ENCODE data around the gene VWA7.
"Not testable (repeated sequence)": the region's sequence is repeated elsewhere in the genome, so short reads cannot be mapped to it uniquely, and the experiment has no call there.

Gene VWA7, protein sequence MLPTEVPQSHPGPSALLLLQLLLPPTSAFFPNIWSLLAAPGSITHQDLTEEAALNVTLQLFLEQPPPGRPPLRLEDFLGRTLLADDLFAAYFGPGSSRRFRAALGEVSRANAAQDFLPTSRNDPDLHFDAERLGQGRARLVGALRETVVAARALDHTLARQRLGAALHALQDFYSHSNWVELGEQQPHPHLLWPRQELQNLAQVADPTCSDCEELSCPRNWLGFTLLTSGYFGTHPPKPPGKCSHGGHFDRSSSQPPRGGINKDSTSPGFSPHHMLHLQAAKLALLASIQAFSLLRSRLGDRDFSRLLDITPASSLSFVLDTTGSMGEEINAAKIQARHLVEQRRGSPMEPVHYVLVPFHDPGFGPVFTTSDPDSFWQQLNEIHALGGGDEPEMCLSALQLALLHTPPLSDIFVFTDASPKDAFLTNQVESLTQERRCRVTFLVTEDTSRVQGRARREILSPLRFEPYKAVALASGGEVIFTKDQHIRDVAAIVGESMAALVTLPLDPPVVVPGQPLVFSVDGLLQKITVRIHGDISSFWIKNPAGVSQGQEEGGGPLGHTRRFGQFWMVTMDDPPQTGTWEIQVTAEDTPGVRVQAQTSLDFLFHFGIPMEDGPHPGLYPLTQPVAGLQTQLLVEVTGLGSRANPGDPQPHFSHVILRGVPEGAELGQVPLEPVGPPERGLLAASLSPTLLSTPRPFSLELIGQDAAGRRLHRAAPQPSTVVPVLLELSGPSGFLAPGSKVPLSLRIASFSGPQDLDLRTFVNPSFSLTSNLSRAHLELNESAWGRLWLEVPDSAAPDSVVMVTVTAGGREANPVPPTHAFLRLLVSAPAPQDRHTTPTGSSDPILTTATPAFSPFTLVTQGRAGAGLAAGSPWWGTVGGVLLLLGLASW

DNA sequence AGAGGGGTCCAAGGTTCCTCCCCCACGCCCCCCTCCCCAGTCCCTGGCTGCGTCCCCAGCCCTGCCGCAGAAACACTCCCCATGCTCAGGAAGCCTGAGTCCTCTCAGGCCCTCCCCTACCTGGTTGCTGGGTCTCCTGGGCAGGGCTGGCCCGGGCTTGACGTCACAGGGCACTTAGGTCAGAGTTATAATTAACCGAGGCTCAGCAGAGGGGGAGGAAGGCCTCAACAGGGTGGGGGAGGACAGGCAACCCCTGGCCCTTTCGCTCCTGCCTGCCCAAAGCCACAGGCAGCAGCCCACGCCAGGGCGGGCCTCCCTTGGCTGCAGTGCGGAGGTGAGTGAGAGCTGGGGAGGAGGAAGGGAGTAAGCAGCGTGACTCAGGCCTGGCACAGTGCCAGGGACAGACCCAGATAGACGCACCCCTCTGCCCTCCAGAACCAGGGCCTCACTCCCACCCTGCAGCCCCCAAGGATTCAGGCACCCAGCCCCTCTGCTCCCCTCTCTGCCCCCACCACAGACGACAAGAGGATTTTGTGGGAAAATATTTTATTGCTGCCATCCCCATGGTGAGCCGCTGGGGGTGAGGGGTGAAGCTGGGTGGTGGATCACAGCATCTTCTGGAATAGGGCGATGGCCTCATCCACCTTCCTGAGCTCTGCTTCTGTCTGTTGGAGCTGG, at the start of gene VWA7:
Gene VWA7, minus strand, starts transcription at position 340 of the 678 bp plus-strand sequence. CDS start 549 bp downstream, outside the sequence.
- no peak within 1 kb of the TSS for H3K4me3 ChIP-seq (ENCODE audit: low read depth, low read length)
- peak; percentile 96 for DNase-seq (ENCODE audit: low read depth)
- TF ChIP-seq MYC (IDR thresholded peaks at IDR 0.05; ENCODE audit: low read depth, low read length) (0 out of 2 replicates have a peak, but pooled peaks have one; percentile 10), MAX (IDR thresholded peaks at IDR 0.05; ENCODE audit: low read depth, low read length) (peak; percentile 71)
- TF ChIP-seq, protein P1, sequence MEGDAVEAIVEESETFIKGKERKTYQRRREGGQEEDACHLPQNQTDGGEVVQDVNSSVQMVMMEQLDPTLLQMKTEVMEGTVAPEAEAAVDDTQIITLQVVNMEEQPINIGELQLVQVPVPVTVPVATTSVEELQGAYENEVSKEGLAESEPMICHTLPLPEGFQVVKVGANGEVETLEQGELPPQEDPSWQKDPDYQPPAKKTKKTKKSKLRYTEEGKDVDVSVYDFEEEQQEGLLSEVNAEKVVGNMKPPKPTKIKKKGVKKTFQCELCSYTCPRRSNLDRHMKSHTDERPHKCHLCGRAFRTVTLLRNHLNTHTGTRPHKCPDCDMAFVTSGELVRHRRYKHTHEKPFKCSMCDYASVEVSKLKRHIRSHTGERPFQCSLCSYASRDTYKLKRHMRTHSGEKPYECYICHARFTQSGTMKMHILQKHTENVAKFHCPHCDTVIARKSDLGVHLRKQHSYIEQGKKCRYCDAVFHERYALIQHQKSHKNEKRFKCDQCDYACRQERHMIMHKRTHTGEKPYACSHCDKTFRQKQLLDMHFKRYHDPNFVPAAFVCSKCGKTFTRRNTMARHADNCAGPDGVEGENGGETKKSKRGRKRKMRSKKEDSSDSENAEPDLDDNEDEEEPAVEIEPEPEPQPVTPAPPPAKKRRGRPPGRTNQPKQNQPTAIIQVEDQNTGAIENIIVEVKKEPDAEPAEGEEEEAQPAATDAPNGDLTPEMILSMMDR (IDR thresholded peaks at IDR 0.05; ENCODE audit: low read depth, low read length), result no peak

- DNase-seq (ENCODE audit: low read depth), result peak; percentile 86
- TF ChIP-seq MYC (IDR thresholded peaks at IDR 0.05; ENCODE audit: low read depth, low read length) (peak; percentile 71), POLR2A (IDR thresholded peaks at IDR 0.05; ENCODE audit: extremely low read depth, insufficient read length) (peak; percentile 23), MAX (IDR thresholded peaks at IDR 0.05; ENCODE audit: low read depth, low read length) (peak; percentile 51; the same call in 1 of the 2 replicates)
- TF ChIP-seq, protein P1 (IDR thresholded peaks at IDR 0.05; ENCODE audit: low read depth, low read length), result no peak
- peak overlapping the region; percentile 78 for H3K4me3 ChIP-seq (ENCODE audit: low read depth, low read length)
Observed at GRCh38 chr6:31826793-31827285, 49.7 kb upstream of the VWA7 start.

DNA sequence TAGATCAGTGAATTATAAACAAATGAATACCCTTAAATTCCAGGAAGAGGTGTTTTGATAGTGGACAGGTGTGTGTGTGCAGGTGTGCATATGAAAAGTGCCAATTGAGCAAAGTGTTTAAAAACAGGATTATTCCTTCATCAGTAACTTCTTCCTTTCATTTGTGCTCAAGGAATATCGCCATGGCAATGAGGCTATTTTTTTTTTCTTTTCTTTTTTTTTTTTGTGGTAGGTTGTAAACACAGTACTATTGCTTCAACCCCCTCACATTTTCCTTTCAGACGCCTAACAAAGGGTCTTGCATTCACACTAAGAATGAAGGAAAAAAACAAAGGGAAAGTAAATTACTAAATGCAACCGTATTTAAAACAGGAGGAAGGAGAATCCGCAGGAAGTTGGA, 48.4 kb upstream of the VWA7 start:
- no peak overlapping the region for H3K4me3 ChIP-seq (ENCODE audit: low read depth, low read length)
- no peak for DNase-seq (ENCODE audit: low read depth)

GRCh38 chr6:31823592-31824196, 46.6 kb upstream of the VWA7 start:
- H3K4me3 ChIP-seq (ENCODE audit: low read depth, low read length), result not testable (repeated sequence)
- DNase-seq (ENCODE audit: low read depth), result peak; percentile 40

More for the DNA sequence above, 48.4 kb upstream of the VWA7 start:
- no peak for TF ChIP-seq MAX (IDR thresholded peaks at IDR 0.05; ENCODE audit: low read depth, low read length)
- TF ChIP-seq, protein P1 (IDR thresholded peaks at IDR 0.05; ENCODE audit: low read depth, low read length), result no peak
- TF ChIP-seq MYC (IDR thresholded peaks at IDR 0.05; ENCODE audit: low read depth, low read length), result no peak
- no peak for TF ChIP-seq POLR2A (IDR thresholded peaks at IDR 0.05; ENCODE audit: extremely low read depth, insufficient read length)

GRCh38 chr6:31822036-31822821, 45.1 kb upstream of the VWA7 start:
- H3K4me3 ChIP-seq (ENCODE audit: low read depth, low read length), result peak overlapping the region; percentile 74
- TF ChIP-seq MAX (IDR thresholded peaks at IDR 0.05; ENCODE audit: low read depth, low read length) (no peak), POLR2A (IDR thresholded peaks at IDR 0.05; ENCODE audit: extremely low read depth, insufficient read length) (peak; percentile 24)
- DNase-seq (ENCODE audit: low read depth), result peak; percentile 90
